Stimulated activated naive CD8-positive, alpha-beta T cell treated with anti-CD3 and anti-CD28 coated beads, Interleukin-15, amount 100 ng/mL, for 72 hours (primary cell): ENCODE measurements around the gene CACNA2D3.

Experiments
- ATAC-seq: fragments of 150-1000 bp; cut with Tn5 transposase; 2 replicates; pipeline ENCODE4 v1.10.0; 2021; ENCODE audit warnings: mild to moderate bottlenecking, moderate library complexity
- DNase-seq, 2 donors: peaks; one replicate each; pipeline ENCODE4 v3.0.0; 2021 to 2022
- H3K27ac Mint-ChIP-seq, 2 donors: one replicate each; pipeline ENCODE4 v1.8.0; 2022; ENCODE audit warnings: mild to moderate bottlenecking in 2 of 2, mixed read lengths in 2 of 2, moderate library complexity in 2 of 2
- H3K27me3 Mint-ChIP-seq: one replicate; pipeline ENCODE4 v1.8.0; 2022; ENCODE audit warnings: mixed read lengths
- H3K4me1 Mint-ChIP-seq: one replicate; pipeline ENCODE4 v1.8.0; 2022; ENCODE audit warnings: mild to moderate bottlenecking, mixed read lengths
- H3K4me3 Mint-ChIP-seq, 2 donors: one replicate each; pipeline ENCODE4 v1.8.0; 2022; ENCODE audit warnings: mild to moderate bottlenecking in 2 of 2, mixed read lengths in 2 of 2, moderate library complexity in 1 of 2
- H3K9me3 Mint-ChIP-seq, 2 donors: one replicate each; pipeline ENCODE4 v1.8.0; 2022; ENCODE audit warnings: mixed read lengths in 2 of 2

The CACNA2D3 gene

GRCh38 chr3:54212723-54213122, 90.4 kb downstream of the CACNA2D3 start:
- no peaks in the 10 kb centered on the region for H3K4me1 Mint-ChIP-seq
- DNase-seq (no peak), ATAC-seq (no peak)
- no peak overlapping the region for H3K4me3 Mint-ChIP-seq
- H3K27ac Mint-ChIP-seq = no peak overlapping the region
- no peaks in the 10 kb centered on the region for H3K27me3 Mint-ChIP-seq
- peaks cover 7 to 25% of the 10 kb centered on the region in 2 donors for H3K9me3 Mint-ChIP-seq

GRCh38 chr3:54213907-54214306, 91.6 kb downstream of the CACNA2D3 start:
- ATAC-seq (no peak), DNase-seq (no peak)
- Mint-ChIP-seq H3K27me3 (no peaks in the 10 kb centered on the region), H3K9me3 (peaks cover 5 to 17% of the 10 kb centered on the region in 2 donors), H3K4me3 (no peak overlapping the region), H3K27ac (no peak overlapping the region), H3K4me1 (no peaks in the 10 kb centered on the region)

GRCh38 chr3:54214845-54215244, 92.5 kb downstream of the CACNA2D3 start:
- H3K4me1 Mint-ChIP-seq = no peaks in the 10 kb centered on the region
- H3K4me3 Mint-ChIP-seq = no peak overlapping the region
- H3K27me3 Mint-ChIP-seq = no peaks in the 10 kb centered on the region
- no peak overlapping the region for H3K27ac Mint-ChIP-seq
- no peak for DNase-seq
- no peak for ATAC-seq
- peaks cover 5 to 15% of the 10 kb centered on the region in 2 donors for H3K9me3 Mint-ChIP-seq

- ATAC-seq = no peak
- peaks cover 5 to 15% of the 10 kb centered on the region in 2 donors for H3K9me3 Mint-ChIP-seq
- H3K4me3 Mint-ChIP-seq = no peak overlapping the region
These were observed 93.2 kb downstream of the CACNA2D3 start for GRCh38 chr3:54215521-54215920.

GRCh38 chr3:54217828-54218227, 95.5 kb downstream of the CACNA2D3 start:
- peaks cover 0 to 8% of the 10 kb centered on the region in 2 donors for H3K9me3 Mint-ChIP-seq
- no peaks in the 10 kb centered on the region for H3K4me1 Mint-ChIP-seq
- DNase-seq = no peak
- H3K27me3 Mint-ChIP-seq = no peaks in the 10 kb centered on the region
- no peak for ATAC-seq
- H3K27ac Mint-ChIP-seq = no peak overlapping the region
- H3K4me3 Mint-ChIP-seq = no peak overlapping the region

More at GRCh38 chr3:54215521-54215920, 93.2 kb downstream of the CACNA2D3 start:
- H3K4me1 Mint-ChIP-seq = no peaks in the 10 kb centered on the region
- no peak for DNase-seq
- H3K27me3 Mint-ChIP-seq = no peaks in the 10 kb centered on the region
- no peak overlapping the region for H3K27ac Mint-ChIP-seq

GRCh38 chr3:54222316-54222715, 100.0 kb downstream of the CACNA2D3 start:
- Mint-ChIP-seq H3K9me3 (no peaks in the 10 kb centered on the region), H3K27ac (no peak overlapping the region)

GRCh38 chr3:54223063-54223462, 100.7 kb downstream of the CACNA2D3 start:
- Mint-ChIP-seq H3K9me3 (no peaks in the 10 kb centered on the region), H3K27me3 (no peaks in the 10 kb centered on the region), H3K4me1 (no peaks in the 10 kb centered on the region), H3K27ac (no peak overlapping the region), H3K4me3 (no peak overlapping the region)
- DNase-seq (no peak), ATAC-seq (no peak)

More at GRCh38 chr3:54222316-54222715, 100.0 kb downstream of the CACNA2D3 start:
- ATAC-seq (no peak), DNase-seq (no peak)
- Mint-ChIP-seq H3K4me3 (no peak overlapping the region), H3K27me3 (no peaks in the 10 kb centered on the region), H3K4me1 (no peaks in the 10 kb centered on the region)

- Mint-ChIP-seq H3K27ac (no peak overlapping the region), H3K27me3 (no peaks in the 10 kb centered on the region), H3K4me1 (no peaks in the 10 kb centered on the region), H3K4me3 (no peak overlapping the region), H3K9me3 (no peaks in the 10 kb centered on the region)
- DNase-seq (no peak), ATAC-seq (no peak)
These were observed 103.6 kb downstream of the CACNA2D3 start for GRCh38 chr3:54225841-54226528.

GRCh38 chr3:54228806-54229205, 106.5 kb downstream of the CACNA2D3 start:
- H3K9me3 Mint-ChIP-seq = peaks cover 0 to 7% of the 10 kb centered on the region in 2 donors
- DNase-seq = no peak
- H3K27ac Mint-ChIP-seq = no peak overlapping the region
- H3K4me1 Mint-ChIP-seq = no peaks in the 10 kb centered on the region
- peaks cover 8% of the 10 kb centered on the region for H3K27me3 Mint-ChIP-seq
- H3K4me3 Mint-ChIP-seq = no peak overlapping the region
- no peak for ATAC-seq

GRCh38 chr3:54232618-54233017, 110.3 kb downstream of the CACNA2D3 start:
- H3K4me3 Mint-ChIP-seq = no peak overlapping the region
- DNase-seq (no peak), ATAC-seq (no peak)
- H3K27ac Mint-ChIP-seq = no peak overlapping the region
- H3K27me3 Mint-ChIP-seq = peaks cover 8% of the 10 kb centered on the region
- H3K4me1 Mint-ChIP-seq = no peaks in the 10 kb centered on the region
- peaks cover 0 to 16% of the 10 kb centered on the region in 2 donors for H3K9me3 Mint-ChIP-seq

GRCh38 chr3:54235998-54236397, 113.6 kb downstream of the CACNA2D3 start:
- no peak for ATAC-seq

GRCh38 chr3:54237109-54237508, 114.8 kb downstream of the CACNA2D3 start:
- Mint-ChIP-seq H3K27me3 (peaks cover 8% of the 10 kb centered on the region), H3K9me3 (peaks cover 0 to 16% of the 10 kb centered on the region in 2 donors), H3K4me1 (no peaks in the 10 kb centered on the region), H3K27ac (no peak overlapping the region), H3K4me3 (no peak overlapping the region)
- DNase-seq (no peak), ATAC-seq (no peak)

More at GRCh38 chr3:54235998-54236397, 113.6 kb downstream of the CACNA2D3 start:
- Mint-ChIP-seq H3K27ac (no peak overlapping the region), H3K4me3 (no peak overlapping the region), H3K27me3 (peaks cover 8% of the 10 kb centered on the region), H3K4me1 (no peaks in the 10 kb centered on the region), H3K9me3 (peaks cover 0 to 16% of the 10 kb centered on the region in 2 donors)
- no peak for DNase-seq

GRCh38 chr3:54237788-54238502, 115.6 kb downstream of the CACNA2D3 start:
- peaks cover 0 to 11% of the 10 kb centered on the region in 2 donors for H3K9me3 Mint-ChIP-seq

GRCh38 chr3:54240309-54240708, 118.0 kb downstream of the CACNA2D3 start:
- ATAC-seq = no peak
- no peaks in the 10 kb centered on the region for H3K9me3 Mint-ChIP-seq
- no peak for DNase-seq
- no peaks in the 10 kb centered on the region for H3K27me3 Mint-ChIP-seq
- H3K4me3 Mint-ChIP-seq = no peak overlapping the region
- H3K27ac Mint-ChIP-seq = peak overlapping the region in 1 of 2 donors; percentile 33
- no peaks in the 10 kb centered on the region for H3K4me1 Mint-ChIP-seq

More at GRCh38 chr3:54237788-54238502, 115.6 kb downstream of the CACNA2D3 start:
- no peak for DNase-seq
- H3K27ac Mint-ChIP-seq = no peak overlapping the region
- no peak for ATAC-seq
- no peaks in the 10 kb centered on the region for H3K4me1 Mint-ChIP-seq
- peaks cover 3% of the 10 kb centered on the region for H3K27me3 Mint-ChIP-seq
- no peak overlapping the region for H3K4me3 Mint-ChIP-seq

- ATAC-seq = no peak
- Mint-ChIP-seq H3K27ac (no peak overlapping the region), H3K4me1 (no peaks in the 10 kb centered on the region), H3K27me3 (no peaks in the 10 kb centered on the region), H3K4me3 (no peak overlapping the region), H3K9me3 (peaks cover 0 to 7% of the 10 kb centered on the region in 2 donors)
- DNase-seq = no peak
These were observed 120.9 kb downstream of the CACNA2D3 start for GRCh38 chr3:54243056-54243931.
